DOHH2 (cell line): Measurements from ENCODE around the gene HAX1.
A peak's percentile ranks its signal among the peaks of the same experiment; 100 is the strongest.

ENCODE experiments used
- H3F3A ChIP-seq: fragments of 200-600 bp; sonication (generic), shearing (Covaris generic); 2 replicates; pipeline ENCODE4 v1.6.0; 2016; ENCODE audit warnings: antibody characterized with exemption, mild to moderate bottlenecking; ENCODE audit not compliant: control insufficient read depth, insufficient read depth
- H3K27ac ChIP-seq: fragments of 200-600 bp; sonication (generic); 2 replicates; pipeline ENCODE4 v1.5.1; 2014; ENCODE audit warnings: low read depth, mild to moderate bottlenecking, low read length, moderate library complexity
- H3K27me3 ChIP-seq: fragments of 200-600 bp; sonication (generic); 2 replicates; pipeline ENCODE4 v1.6.1; 2014; ENCODE audit warnings: mild to moderate bottlenecking, low read length, mixed read lengths; ENCODE audit not compliant: control insufficient read depth
- H3K36me3 ChIP-seq: fragments of 200-600 bp; sonication (generic); 2 replicates; pipeline ENCODE4 v1.6.1; 2014; ENCODE audit warnings: mild to moderate bottlenecking, low read length, moderate library complexity, mixed read lengths; ENCODE audit not compliant: control insufficient read depth
- H3K4me1 ChIP-seq: fragments of 200-600 bp; sonication (generic); 2 replicates; pipeline ENCODE4 v1.6.1; 2014; ENCODE audit warnings: mild to moderate bottlenecking, low read length, mixed read lengths; ENCODE audit not compliant: control insufficient read depth
- H3K4me2 ChIP-seq: fragments of 200-600 bp; sonication (generic); 2 replicates; pipeline ENCODE4 v1.6.0; 2014; ENCODE audit warnings: mild to moderate bottlenecking, low read length, moderate library complexity
- H3K4me3 ChIP-seq: fragments of 200-600 bp; sonication (generic); 2 replicates; pipeline ENCODE4 v1.5.1; 2014; ENCODE audit warnings: mild to moderate bottlenecking, low read length, mixed read lengths
- H3K79me2 ChIP-seq: fragments of 200-600 bp; sonication (generic); 2 replicates; pipeline ENCODE4 v1.6.1; 2014; ENCODE audit warnings: mild to moderate bottlenecking, low read length, mixed read lengths; ENCODE audit not compliant: control insufficient read depth
- H3K9me2 ChIP-seq: fragments of 200-600 bp; sonication (generic); replicated peaks from 2 replicates; pipeline ENCODE4 v1.6.1; 2014; ENCODE audit warnings: mild to moderate bottlenecking, low read length, mixed read lengths; ENCODE audit not compliant: control insufficient read depth
- H3K9me3 ChIP-seq: fragments of 200-600 bp; sonication (generic); 2 replicates; pipeline ENCODE4 v1.6.1; 2014; ENCODE audit warnings: antibody characterized with exemption, low read length, mixed read lengths; ENCODE audit not compliant: control insufficient read depth, insufficient read depth
- H4K20me1 ChIP-seq: fragments of 200-600 bp; sonication (generic); 2 replicates; pipeline ENCODE4 v1.6.0; 2014; ENCODE audit warnings: low read depth, mild to moderate bottlenecking, antibody characterized with exemption, low read length, moderate library complexity; ENCODE audit not compliant: control insufficient read depth, insufficient read depth
- EZH2phosphoT487 ChIP-seq: fragments of 200-600 bp; sonication (generic); IDR thresholded peaks from 2 replicates; pipeline ENCODE4 v1.6.1; 2017; ENCODE audit warnings: borderline replicate concordance, mild to moderate bottlenecking, antibody characterized with exemption, low read length, moderate library complexity, mixed read lengths
- TF ChIP-seq, protein P1 (sequence below): fragments of 200-600 bp; sonication (generic); IDR thresholded peaks from one replicate; pipeline ENCODE4 v1.5.1; 2014; ENCODE audit warnings: antibody characterized with exemption, mild to moderate bottlenecking, low read depth, low read length; ENCODE audit not compliant: poor library complexity, severe bottlenecking

Gene HAX1

DNA sequence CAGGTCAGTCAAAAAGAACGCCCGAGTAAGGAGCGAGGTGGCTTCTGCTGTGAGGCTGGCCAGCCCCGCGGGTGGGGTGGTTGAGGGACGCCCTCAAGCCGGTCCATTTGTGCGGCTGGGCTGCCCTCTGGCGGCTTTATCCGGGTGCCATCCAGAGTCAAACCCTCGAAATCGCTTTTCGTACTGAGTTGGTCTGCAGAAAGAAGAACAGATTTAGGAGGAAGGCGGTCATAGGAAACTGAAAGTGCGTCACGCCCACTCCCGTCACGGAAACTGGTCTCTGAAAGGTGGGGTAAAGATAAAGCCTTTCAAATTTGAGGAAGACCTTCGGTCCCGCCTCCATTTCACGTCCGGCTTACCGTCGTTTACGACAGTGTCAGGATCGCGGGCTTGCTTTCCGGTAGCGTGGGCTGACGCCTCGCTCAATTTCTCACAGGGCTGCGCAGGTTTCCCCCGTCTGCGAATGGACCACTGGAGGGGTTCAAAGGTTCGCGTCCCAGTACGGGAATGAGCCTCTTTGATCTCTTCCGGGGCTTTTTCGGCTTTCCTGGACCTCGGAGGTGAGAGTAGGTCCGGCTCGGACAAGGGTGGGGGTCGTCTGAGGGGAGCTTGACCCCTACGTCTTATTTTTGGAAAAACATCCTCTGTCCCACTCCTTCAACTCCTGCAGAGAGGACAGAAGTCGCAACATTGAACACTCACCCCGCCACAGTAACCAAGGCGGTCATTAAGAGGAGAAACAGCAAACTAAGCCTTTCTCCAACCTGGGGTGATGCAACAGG, at the start of gene HAX1:
TSS of gene HAX1 (plus strand) at position 413 of the 782 bp plus-strand sequence. CDS start at position 508, 95 bp downstream.
- peaks cover 25% of the 10 kb centered on the region for H3F3A ChIP-seq
- H3K36me3 ChIP-seq: peaks cover 48% of the 10 kb centered on the region
- H4K20me1 ChIP-seq: no peaks in the 10 kb centered on the region
- H3K4me2 ChIP-seq: peak within 1 kb of the TSS; percentile 80
- H3K79me2 ChIP-seq: peaks cover 14% of the 10 kb centered on the region
- H3K27me3 ChIP-seq: no peaks in the 10 kb centered on the region
- no peaks in the 10 kb centered on the region for H3K9me3 ChIP-seq
- peak within 1 kb of the TSS; percentile 96 for H3K4me3 ChIP-seq
- no peak for TF ChIP-seq EZH2phosphoT487
- TF ChIP-seq, protein P1, sequence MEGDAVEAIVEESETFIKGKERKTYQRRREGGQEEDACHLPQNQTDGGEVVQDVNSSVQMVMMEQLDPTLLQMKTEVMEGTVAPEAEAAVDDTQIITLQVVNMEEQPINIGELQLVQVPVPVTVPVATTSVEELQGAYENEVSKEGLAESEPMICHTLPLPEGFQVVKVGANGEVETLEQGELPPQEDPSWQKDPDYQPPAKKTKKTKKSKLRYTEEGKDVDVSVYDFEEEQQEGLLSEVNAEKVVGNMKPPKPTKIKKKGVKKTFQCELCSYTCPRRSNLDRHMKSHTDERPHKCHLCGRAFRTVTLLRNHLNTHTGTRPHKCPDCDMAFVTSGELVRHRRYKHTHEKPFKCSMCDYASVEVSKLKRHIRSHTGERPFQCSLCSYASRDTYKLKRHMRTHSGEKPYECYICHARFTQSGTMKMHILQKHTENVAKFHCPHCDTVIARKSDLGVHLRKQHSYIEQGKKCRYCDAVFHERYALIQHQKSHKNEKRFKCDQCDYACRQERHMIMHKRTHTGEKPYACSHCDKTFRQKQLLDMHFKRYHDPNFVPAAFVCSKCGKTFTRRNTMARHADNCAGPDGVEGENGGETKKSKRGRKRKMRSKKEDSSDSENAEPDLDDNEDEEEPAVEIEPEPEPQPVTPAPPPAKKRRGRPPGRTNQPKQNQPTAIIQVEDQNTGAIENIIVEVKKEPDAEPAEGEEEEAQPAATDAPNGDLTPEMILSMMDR: peak; percentile 91
- no peaks in the 10 kb centered on the region for H3K9me2 ChIP-seq
- peaks cover 19% of the 10 kb centered on the region for H3K4me1 ChIP-seq
- H3K27ac ChIP-seq: peak within 1 kb of the TSS; percentile 74

DNA sequence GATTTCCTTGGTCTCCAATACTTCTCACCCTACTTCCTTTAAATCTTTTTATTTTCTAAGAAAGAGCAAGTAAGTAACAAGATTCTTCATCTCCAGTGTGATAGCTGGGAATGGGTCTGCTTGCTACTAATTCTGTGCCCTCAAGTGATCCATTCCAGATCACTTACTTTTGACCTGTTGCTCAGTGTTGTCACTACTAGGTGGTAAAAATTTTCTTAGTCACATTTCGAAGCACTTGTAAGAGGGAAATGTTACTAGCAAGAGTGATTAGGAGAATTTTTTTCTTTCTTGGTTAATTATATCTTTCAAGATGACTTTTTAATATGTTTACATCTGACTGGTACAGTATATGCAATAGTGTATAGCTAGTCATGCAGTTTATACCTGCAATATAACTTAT, 49.5 kb upstream of the HAX1 start:
- Histone ChIP-seq H3K9me2 (no peaks in the 10 kb centered on the region), H3K4me3 (peak overlapping the region; percentile 72), H3K36me3 (peaks cover 92% of the 10 kb centered on the region), H3F3A (no peaks in the 10 kb centered on the region), H3K79me2 (peaks cover 97% of the 10 kb centered on the region), H4K20me1 (peaks cover 31% of the 10 kb centered on the region; the same call in 1 of the 2 replicates), H3K27ac (no peak overlapping the region), H3K9me3 (peaks cover 3% of the 10 kb centered on the region; the same call in 1 of the 2 replicates), H3K27me3 (no peaks in the 10 kb centered on the region), H3K4me1 (peaks cover 42% of the 10 kb centered on the region), H3K4me2 (peak overlapping the region; percentile 72)
- TF ChIP-seq, protein P1: no peak
- TF ChIP-seq EZH2phosphoT487: no peak

DNA sequence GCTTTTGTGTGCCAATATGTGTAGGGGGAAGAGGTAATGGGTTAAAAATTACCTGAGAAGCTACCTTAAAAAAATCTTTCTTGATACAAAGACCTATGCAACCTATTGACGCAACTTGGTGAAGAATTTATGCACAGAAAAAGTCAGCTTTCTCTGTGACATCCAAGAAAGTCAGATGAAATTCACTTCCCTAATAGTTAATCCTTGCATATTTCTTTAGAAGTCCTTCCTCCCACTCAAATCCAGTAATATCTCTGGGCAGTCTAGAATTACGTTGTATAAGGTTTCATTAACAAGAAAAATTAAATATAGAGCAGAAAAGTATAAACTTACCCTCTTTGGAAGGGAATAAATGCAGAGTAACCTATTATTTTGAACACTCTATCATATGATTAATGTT, 48.8 kb upstream of the HAX1 start:
- H3K27me3 ChIP-seq: no peaks in the 10 kb centered on the region
- H3K4me3 ChIP-seq: peak overlapping the region; percentile 1; the same call in 1 of the 2 replicates
- H3K79me2 ChIP-seq: peaks cover 97% of the 10 kb centered on the region
- peak overlapping the region; percentile 72 for H3K4me2 ChIP-seq
- peaks cover 31% of the 10 kb centered on the region; the same call in 1 of the 2 replicates for H4K20me1 ChIP-seq
- peaks cover 35% of the 10 kb centered on the region for H3K4me1 ChIP-seq
- H3K9me3 ChIP-seq: peaks cover 3% of the 10 kb centered on the region; the same call in 1 of the 2 replicates
- peaks cover 92% of the 10 kb centered on the region for H3K36me3 ChIP-seq
- no peak overlapping the region for H3K27ac ChIP-seq
- H3F3A ChIP-seq: no peaks in the 10 kb centered on the region
- no peaks in the 10 kb centered on the region for H3K9me2 ChIP-seq
- TF ChIP-seq, protein P1: no peak
- no peak for TF ChIP-seq EZH2phosphoT487
